Renal cortical epithelial cell (primary cell): ENCODE measurements around the gene APOO. TPM values are rescaled to one million over a fixed set of nuclear protein-coding genes. Genes with fewer than 3 reads are reported as not detected.
A peak's percentile ranks its signal among the peaks of the same experiment; 100 is the strongest.

Experiments
- DNase-seq: peaks from one replicate; pipeline ENCODE4 v3.0.0-alpha.2; 2011; ENCODE audit warnings: low read depth
- total RNA-seq: library from RNA; depleted of rRNA; stranded (reverse); fragments of >200 nt; gene quantifications from 2 replicates; pipeline ENCODE4 v1.2.3, GENCODE V29; 2014

The APOO gene
- total RNA-seq, 1 donor from 2014 or later, result 16.3 TPM

DNA sequence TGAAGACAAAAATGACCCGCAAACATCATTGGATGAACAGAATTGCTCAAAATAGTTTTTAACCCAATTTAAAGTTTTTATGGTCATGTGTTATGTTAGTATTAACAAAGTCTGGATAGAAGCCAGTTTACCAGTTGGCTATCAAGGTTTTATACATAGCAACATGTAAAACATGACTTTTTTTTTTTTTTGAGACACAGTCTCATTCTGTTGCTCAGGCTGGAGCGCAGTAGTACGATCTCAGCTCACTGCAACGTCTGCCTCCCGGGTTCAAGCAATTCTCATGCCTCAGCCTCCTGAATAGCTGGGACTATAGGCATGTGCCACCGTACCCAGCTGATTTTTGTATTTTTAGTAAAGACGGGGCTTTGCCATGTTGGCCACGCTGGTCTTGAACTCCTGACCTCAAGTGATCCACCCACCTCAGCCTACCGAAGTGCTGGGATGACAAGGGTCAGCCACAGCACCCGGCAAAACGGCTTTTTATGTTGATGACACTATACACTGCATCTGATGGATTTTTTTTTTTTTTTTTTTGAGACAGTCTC, 121.4 kb downstream of the APOO start:
- peak; percentile 57 for DNase-seq

DNA sequence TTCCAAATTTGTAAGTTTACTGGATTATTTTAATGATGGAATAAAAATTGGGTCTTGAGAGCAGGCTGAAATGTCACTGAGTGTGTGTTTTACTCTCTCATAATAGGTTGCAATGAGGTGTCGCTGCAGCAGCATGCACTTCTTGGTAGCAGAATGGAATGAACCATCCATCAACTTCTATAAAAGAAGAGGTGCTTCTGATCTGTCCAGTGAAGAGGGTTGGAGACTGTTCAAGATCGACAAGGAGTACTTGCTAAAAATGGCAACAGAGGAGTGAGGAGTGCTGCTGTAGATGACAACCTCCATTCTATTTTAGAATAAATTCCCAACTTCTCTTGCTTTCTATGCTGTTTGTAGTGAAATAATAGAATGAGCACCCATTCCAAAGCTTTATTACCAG, 122.2 kb downstream of the APOO start:
- no peak for DNase-seq

DNA sequence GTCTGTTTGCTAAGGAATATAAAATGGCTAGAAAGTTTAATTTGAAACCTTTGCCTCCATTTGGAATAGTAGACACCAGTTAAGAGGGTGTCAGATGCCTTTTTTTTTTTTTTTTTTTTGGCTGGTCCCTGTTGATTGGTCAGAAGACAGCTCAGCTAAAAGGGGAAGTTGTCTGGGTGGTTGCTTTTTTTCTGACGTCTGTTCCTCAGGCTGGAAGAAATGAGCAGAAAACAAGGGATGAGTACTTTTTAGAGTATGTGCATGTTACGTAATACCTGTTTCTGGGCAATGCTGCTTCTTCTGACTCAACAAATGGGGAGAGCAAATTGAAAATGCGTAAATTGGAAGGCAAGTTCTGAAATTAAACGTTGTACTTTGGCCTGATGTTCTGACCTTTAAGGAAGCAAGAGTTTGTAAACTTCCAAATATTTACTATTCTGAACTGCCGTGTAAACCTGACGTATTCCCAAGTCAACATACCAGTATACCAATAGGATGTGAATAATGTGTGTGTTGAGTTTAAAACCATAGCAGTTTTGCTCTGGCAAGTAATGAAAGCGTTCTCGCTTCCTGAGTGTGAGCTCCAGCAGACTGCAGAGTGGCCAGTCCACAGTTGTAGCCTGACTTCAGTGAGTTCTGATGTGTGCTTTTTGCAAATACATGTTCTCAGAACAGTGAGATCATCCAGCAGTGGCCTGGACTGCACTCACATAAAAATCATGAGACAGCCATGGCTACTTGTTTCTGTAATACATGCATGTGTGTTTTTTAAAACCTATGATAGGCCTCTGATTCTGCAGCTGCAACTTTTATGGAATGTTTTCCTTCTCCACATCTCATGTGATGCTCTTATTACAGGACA, 123.0 kb downstream of the APOO start:
- peak; percentile 83 for DNase-seq

DNA sequence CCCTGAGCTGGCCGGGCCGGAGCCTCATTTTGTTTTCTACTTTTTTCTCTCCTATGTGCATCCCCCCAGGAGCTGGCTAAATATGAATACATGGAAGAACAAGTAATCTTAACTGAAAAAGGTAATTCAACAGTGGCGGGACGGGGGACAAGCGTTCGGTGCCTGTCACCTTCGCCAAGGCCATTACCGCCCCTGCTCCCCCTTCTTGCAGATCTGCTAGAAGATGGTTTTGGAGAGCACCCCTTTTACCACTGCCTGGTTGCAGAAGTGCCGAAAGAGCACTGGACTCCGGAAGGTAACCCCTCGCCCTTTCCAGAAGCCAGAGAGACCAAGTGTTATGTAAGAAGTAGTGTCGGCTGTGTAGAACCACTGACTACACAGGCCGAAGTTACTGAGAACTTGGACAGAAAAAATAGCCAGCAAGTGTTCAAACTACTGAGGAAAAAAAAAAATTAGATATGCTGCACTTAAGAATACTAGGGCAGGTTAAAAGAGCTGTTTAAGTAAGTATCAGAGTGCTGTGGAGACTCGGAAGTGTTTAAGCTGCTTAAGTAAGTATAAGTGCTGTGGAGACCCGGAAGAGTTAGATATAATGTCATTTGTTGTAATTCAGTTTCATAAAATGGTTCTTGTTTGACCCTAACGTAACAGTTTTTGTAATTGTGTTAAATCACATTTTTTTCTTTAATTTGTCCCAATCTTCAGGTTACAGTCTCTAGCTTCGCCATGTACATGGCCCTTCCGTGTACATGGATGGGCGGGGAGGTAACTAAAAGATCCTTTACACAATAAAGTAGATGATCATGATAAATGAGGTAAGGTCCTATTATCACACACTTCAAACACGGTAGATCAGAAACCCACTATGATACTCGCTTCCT, 123.9 kb downstream of the APOO start:
- no peak for DNase-seq

Other genes starting within 250 kb of the APOO start
- 100 and 200 TPM in 2 replicates for gene PRDX4, start 240.4 kb downstream of the APOO start, total RNA-seq
- gene ACOT9, start 164.7 kb downstream of the APOO start, total RNA-seq, result 51.2 and 112 TPM in 2 replicates
- 569 and 976 TPM in 2 replicates for gene SAT1, start 124.8 kb downstream of the APOO start, total RNA-seq
- gene CXorf58, start 68 bp upstream of the APOO start, total RNA-seq, result not detected in 2 replicates
- gene KLHL15, start 119.2 kb upstream of the APOO start, total RNA-seq, result 7.3 and 15.1 TPM in 2 replicates
- 321 and 489 TPM in 2 replicates for gene EIF2S3, start 147.0 kb upstream of the APOO start, total RNA-seq
- gene ZFX, start 241.8 kb upstream of the APOO start, total RNA-seq, result 38.2 and 121 TPM in 2 replicates